Stomach (tissue), 9 donors: Measurements from ENCODE around the gene TBC1D7. TPM values are rescaled to one million over a fixed set of nuclear protein-coding genes. Genes with fewer than 3 reads are reported as not detected.

Experiments
- DNase-seq, 2 donors: peaks; one replicate each; pipeline versions ENCODE4 v3.0.0 to v3.0.0-alpha.2; 2013 to 2019
- H3K27ac ChIP-seq, 5 donors: fragments of 200-600 bp in 4 of 5; sonication (generic) in 4 of 5; one replicate each; pipeline ENCODE4 v1.5.1; 2013 to 2019; ENCODE audit warnings: mild to moderate bottlenecking in 1 of 5, moderate library complexity in 1 of 5
- H3K27me3 ChIP-seq, 3 donors: fragments of 200-600 bp; sonication (generic); one replicate each; pipeline ENCODE4 v1.5.1; 2017 to 2019; ENCODE audit warnings: mixed run types in 1 of 3
- H3K36me3 ChIP-seq, 4 donors: fragments of 200-600 bp; sonication (generic); 1 replicate in 3 of 4; 2 replicates in 1 of 4; pipeline ENCODE4 v1.5.1; 2016 to 2019
- H3K4me1 ChIP-seq, 4 donors: fragments of 200-600 bp; sonication (generic); one replicate each; pipeline ENCODE4 v1.5.1; 2016 to 2019
- H3K4me3 ChIP-seq, 4 donors: fragments of 200-600 bp; sonication (generic) in 3 of 4; one replicate each; pipeline ENCODE4 v1.5.1; 2016 to 2019; ENCODE audit warnings: mild to moderate bottlenecking in 1 of 4
- H3K9me3 ChIP-seq, 4 donors: fragments of 200-600 bp; sonication (generic); one replicate each; pipeline ENCODE4 v1.5.1; 2016 to 2019
- EP300 ChIP-seq: sonication (generic); formaldehyde crosslinking; IDR thresholded peaks from one replicate; pipeline ENCODE4 v1.6.1; 2017; ENCODE audit warnings: antibody characterized with exemption
- POLR2A ChIP-seq, 4 donors: fragments of 450-650 bp; IDR thresholded peaks; one replicate each; pipeline ENCODE4 v1.6.1; 2016; ENCODE audit warnings: antibody characterized with exemption in 4 of 4, control low read depth in 2 of 4, mild to moderate bottlenecking in 1 of 4, moderate library complexity in 1 of 4
- POLR2AphosphoS5 ChIP-seq, 3 donors: sonication (generic); formaldehyde crosslinking; IDR thresholded peaks; one replicate each; pipeline ENCODE4 v1.6.1; 2016; ENCODE audit warnings: antibody characterized with exemption in 3 of 3
- WGBS, 5 donors: extraction: QIAGEN DNeasy Blood & Tissue Kit in 3 of 5; methylation state at CpG; one replicate each; pipeline versions ENCODE4 v1.1.5 to v1.1.7; 2013 to 2018; 5-methylcytosine and 5-hydroxymethylcytosine counted together
- intact Hi-C: fragments of 100-400 bp; cut with DNase I; formaldehyde crosslinking; loops from one replicate; pipeline ENCODE4 v1.15.1; 2023; ENCODE audit warnings: low total_unique reads
- polyA plus RNA-seq, 3 donors: library from polyadenylated mRNA; stranded (reverse); fragments of 200-250 nt; gene quantifications; one replicate each; pipeline ENCODE4 v1.2.3, GENCODE V29; 2013
- total RNA-seq, 5 donors: library from RNA; depleted of rRNA; stranded (reverse); fragments of >200 nt; gene quantifications; one replicate each; pipeline versions ENCODE4 v1.1.0 to v1.2.3, GENCODE V29; 2014 to 2016
- TF ChIP-seq, protein P1 (sequence below), 7 experiments: fragments of 450-650 bp in 4 of 7; fragments of 200-600 bp in 3 of 7; sonication (generic) in 3 of 7; IDR thresholded peaks; one replicate each; pipeline ENCODE4 v1.5.1; 2016 to 2019; ENCODE audit warnings: antibody characterized with exemption in 7 of 7, control low read depth in 2 of 7, mild to moderate bottlenecking in 1 of 7
- donor health status: healthy with polysubstance abuse.
- donor health status: Bipolar disorder and iron deficiency.
- donor health status: healthy.

TBC1D7 gene
- total and polyA plus RNA-seq, 8 donors = 2.7 to 20.4 (median 9.6) TPM; not detected in 1

DNA sequence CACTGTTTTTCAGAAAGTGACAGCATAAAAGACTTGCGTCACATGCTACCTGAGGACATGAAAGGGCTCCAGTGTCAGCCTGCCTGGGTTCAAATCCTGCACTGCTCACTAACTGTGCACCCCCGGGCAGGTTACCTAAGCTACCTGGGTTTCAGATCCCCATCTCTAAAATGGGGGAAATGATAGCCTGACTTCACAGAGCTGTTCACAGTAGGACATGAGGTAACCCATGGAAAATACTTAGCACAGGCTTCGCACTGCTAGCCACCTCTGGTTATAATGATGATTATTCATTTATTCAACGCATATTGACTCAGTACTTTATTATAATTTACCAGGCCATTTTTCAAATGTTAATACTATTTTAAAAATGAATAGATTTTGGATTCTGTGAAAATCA lies 23.0 kb downstream of the TBC1D7 start:
- no peak overlapping the region for H3K27ac ChIP-seq
- intact Hi-C loops = no loop called here
- H3K4me1 ChIP-seq = peaks cover 4 to 34% (median 20%) of the 10 kb centered on the region in 4 donors
- 75 to 100% (median 86%) methylated on average over 4 of the region's 4 CpGs for WGBS, 5 donors
- no peaks in the 10 kb centered on the region for H3K9me3 ChIP-seq
- peaks cover 0 to 73% (median 69%) of the 10 kb centered on the region in 4 donors for H3K36me3 ChIP-seq
- no peak overlapping the region for H3K4me3 ChIP-seq
- TF ChIP-seq EP300 = no peak
- no peak for TF ChIP-seq POLR2AphosphoS5 (IDR thresholded peaks at IDR 0.05)
- no peak for TF ChIP-seq POLR2A (IDR thresholded peaks at IDR 0.05)
- TF ChIP-seq, protein P1, sequence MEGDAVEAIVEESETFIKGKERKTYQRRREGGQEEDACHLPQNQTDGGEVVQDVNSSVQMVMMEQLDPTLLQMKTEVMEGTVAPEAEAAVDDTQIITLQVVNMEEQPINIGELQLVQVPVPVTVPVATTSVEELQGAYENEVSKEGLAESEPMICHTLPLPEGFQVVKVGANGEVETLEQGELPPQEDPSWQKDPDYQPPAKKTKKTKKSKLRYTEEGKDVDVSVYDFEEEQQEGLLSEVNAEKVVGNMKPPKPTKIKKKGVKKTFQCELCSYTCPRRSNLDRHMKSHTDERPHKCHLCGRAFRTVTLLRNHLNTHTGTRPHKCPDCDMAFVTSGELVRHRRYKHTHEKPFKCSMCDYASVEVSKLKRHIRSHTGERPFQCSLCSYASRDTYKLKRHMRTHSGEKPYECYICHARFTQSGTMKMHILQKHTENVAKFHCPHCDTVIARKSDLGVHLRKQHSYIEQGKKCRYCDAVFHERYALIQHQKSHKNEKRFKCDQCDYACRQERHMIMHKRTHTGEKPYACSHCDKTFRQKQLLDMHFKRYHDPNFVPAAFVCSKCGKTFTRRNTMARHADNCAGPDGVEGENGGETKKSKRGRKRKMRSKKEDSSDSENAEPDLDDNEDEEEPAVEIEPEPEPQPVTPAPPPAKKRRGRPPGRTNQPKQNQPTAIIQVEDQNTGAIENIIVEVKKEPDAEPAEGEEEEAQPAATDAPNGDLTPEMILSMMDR (IDR thresholded peaks at IDR 0.05) = no peak
- H3K27me3 ChIP-seq = no peaks in the 10 kb centered on the region
- no peak for DNase-seq

DNA sequence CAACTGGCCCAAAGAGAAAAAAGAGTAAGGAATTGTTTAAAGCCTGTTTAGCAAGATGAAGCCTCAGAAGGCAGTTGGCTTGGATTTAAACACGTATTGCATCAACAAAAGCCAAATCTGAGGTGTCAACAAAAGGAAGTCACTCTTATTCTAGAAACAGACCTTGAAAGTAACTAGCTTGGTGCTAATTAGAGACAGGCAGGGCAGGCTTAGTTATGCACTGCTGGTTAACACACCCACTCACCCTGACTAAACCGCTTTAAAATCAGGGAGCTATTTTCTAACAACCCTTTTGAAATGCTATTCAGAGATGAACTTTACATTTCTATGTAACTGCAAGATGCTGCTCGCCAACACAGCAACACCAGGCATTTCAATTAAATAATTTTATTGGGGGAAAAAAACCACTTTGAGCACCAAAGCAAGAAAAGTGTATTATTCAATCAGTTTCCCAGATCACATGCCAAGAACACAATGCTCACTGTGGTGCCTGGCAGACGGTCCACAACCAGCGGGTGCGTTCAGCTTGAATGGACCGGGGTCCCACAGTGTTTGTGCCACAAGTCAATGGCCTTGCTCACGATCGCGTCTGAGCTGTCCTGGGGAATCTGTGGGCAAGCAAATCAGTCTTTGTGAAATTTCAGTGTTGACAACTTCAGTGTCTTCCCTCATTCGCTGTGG lies 23.6 kb downstream of the TBC1D7 start:
- H3K27me3 ChIP-seq = no peaks in the 10 kb centered on the region
- peak overlapping the region in 2 of 5 donors; percentile 77 to 80 for H3K27ac ChIP-seq
- TF ChIP-seq POLR2A (IDR thresholded peaks at IDR 0.05) (no peak), EP300 (no peak), POLR2AphosphoS5 (IDR thresholded peaks at IDR 0.05) (no peak)
- TF ChIP-seq, protein P1 (IDR thresholded peaks at IDR 0.05) = no peak
- H3K36me3 ChIP-seq = peaks cover 0 to 74% (median 72%) of the 10 kb centered on the region in 4 donors
- WGBS, 5 donors = 84 to 94% (median 92%) methylated on average over 11 of the region's 11 CpGs
- H3K4me3 ChIP-seq = no peak overlapping the region
- intact Hi-C loops = no loop called here
- peaks cover 4 to 34% (median 20%) of the 10 kb centered on the region in 4 donors for H3K4me1 ChIP-seq
- no peaks in the 10 kb centered on the region for H3K9me3 ChIP-seq
- DNase-seq = no peak

DNA sequence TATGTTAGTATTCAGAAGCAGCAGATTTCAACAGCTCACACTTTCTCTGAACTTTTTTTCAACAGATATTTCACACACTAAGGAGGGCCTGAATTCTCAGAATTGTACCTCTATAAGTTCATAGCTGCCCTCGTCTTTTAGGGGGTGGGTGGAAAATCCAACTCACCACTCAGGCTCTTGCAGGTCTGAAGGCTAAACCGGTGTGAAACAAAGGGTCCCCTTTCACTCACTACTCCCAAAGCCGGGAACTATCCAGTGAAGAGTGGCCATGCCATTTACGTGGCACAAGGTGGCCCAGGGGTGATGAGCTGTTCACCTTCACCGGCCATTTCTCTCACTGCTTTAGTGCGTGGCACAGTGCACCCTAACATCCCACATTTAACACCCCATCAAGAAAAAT lies 24.2 kb downstream of the TBC1D7 start:
- Histone ChIP-seq H3K4me1 (peaks cover 4 to 34% (median 20%) of the 10 kb centered on the region in 4 donors), H3K27ac (peak overlapping the region in 4 of 5 donors; percentile 72 to 80 (median 76)), H3K9me3 (no peaks in the 10 kb centered on the region), H3K4me3 (no peak overlapping the region), H3K27me3 (no peaks in the 10 kb centered on the region), H3K36me3 (peaks cover 0 to 77% (median 72%) of the 10 kb centered on the region in 4 donors)
- TF ChIP-seq, protein P1 (IDR thresholded peaks at IDR 0.05) = no peak
- TF ChIP-seq POLR2AphosphoS5 (IDR thresholded peaks at IDR 0.05) (no peak), POLR2A (IDR thresholded peaks at IDR 0.05) (no peak), EP300 (no peak)
- intact Hi-C loops = no loop called here
- DNase-seq = no peak
- WGBS, 5 donors = 77 to 86% (median 79%) methylated on average over 6 of the region's 6 CpGs

DNA sequence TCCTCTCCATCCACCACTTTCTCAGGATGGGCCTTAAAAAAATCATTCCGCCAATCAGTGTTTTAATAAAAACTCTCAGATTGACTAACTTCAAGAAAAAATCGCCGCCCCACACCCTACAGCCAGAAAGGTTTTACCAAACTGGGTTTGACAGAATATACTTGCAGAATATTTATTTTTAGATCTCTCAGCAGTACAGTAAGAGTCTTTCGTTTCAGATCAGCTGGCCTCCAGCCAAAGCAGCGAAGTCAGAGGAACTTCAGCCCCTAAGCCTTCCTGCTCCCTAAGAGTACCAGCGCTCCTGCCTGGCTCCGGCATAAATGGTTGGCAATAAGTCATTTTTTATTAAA lies 24.7 kb downstream of the TBC1D7 start:
- TF ChIP-seq, protein P1 (IDR thresholded peaks at IDR 0.05) = no peak
- TF ChIP-seq POLR2AphosphoS5 (IDR thresholded peaks at IDR 0.05) (no peak), POLR2A (IDR thresholded peaks at IDR 0.05) (no peak), EP300 (no peak)
- intact Hi-C loops = no loop called here
- Histone ChIP-seq H3K27ac (peak overlapping the region in 4 of 5 donors; percentile 72 to 80 (median 76)), H3K27me3 (no peaks in the 10 kb centered on the region), H3K36me3 (peaks cover 0 to 77% (median 69%) of the 10 kb centered on the region in 4 donors), H3K4me1 (peaks cover 4 to 34% (median 20%) of the 10 kb centered on the region in 4 donors), H3K4me3 (peak overlapping the region; percentile 8 to 17 (median 14)), H3K9me3 (no peaks in the 10 kb centered on the region)
- 21 to 42% (median 34%) methylated on average over 7 of the region's 7 CpGs for WGBS, 5 donors
- DNase-seq = peak; percentile 69 to 89
